Mononuclear cell (primary cell): ENCODE results near the gene SORCS2. TPM values are rescaled to one million over a fixed set of nuclear protein-coding genes. Genes with fewer than 3 reads are reported as not detected.

Experiments used
- H3K27me3 ChIP-seq: 2 replicates; pipeline ENCODE4 v1.6.0; 2011; ENCODE audit warnings: low read length, control low read depth; ENCODE audit not compliant: insufficient read depth
- H3K4me1 ChIP-seq: 2 replicates; pipeline ENCODE4 v1.5.1; 2011; ENCODE audit warnings: mild to moderate bottlenecking, low read length, control low read depth; ENCODE audit not compliant: insufficient read depth
- H3K4me3 ChIP-seq: 2 replicates; pipeline ENCODE4 v1.5.1; 2011; ENCODE audit warnings: mild to moderate bottlenecking, low read length, moderate library complexity
- H3K9me3 ChIP-seq: 2 replicates; pipeline ENCODE4 v1.5.1; 2011; ENCODE audit warnings: low read depth, mild to moderate bottlenecking, control low read depth, low read length
- total RNA-seq: library from RNA; depleted of rRNA; stranded (reverse); fragments of >200 nt; gene quantifications from one replicate; pipeline ENCODE4 v1.2.3, GENCODE V29; 2012

The SORCS2 gene
- total RNA-seq, 1 donor, result 0.10 TPM

DNA sequence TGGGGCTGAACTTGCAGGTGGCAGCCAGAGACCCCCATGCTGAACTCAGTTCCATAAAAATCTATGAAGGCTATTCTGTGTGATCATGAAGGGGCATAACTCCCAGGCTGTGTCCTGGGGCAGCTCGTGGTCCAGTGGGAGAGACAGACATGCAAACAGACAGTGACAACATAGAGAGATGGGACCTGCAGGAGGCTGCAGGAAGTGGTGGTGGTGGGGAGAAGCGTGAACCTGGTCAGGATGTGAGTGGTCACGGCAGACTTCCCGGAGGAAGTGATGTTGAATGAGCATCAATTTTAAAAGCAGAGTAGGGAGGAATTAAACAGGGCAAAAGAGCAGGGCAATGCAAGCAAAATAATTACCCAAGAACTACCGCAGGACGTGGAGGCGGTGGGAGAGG, 23.2 kb upstream of the SORCS2 start:
- Histone ChIP-seq H3K27me3 (no peaks in the 10 kb centered on the region), H3K4me3 (no peak overlapping the region), H3K9me3 (no peaks in the 10 kb centered on the region), H3K4me1 (no peaks in the 10 kb centered on the region)

DNA sequence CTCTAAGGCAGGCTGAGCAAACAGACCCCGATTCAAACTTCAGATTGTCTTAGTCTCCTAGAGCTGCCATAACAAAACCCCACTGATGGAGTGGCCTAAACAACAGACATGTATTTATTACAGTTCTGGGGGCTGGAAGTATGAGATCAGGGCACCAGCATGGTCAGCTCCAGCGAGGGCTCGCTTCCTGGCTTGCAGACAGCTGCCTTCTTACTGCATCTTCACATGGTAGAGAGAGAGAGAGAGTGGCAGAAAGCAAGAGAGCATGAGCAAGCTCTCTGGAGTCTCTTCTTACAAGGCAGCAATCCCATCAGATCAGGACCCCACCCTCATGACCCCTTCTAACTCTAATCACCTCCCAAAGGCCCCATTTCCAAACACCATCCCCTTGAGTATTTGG, 22.3 kb upstream of the SORCS2 start:
- Histone ChIP-seq H3K4me1 (no peaks in the 10 kb centered on the region), H3K9me3 (no peaks in the 10 kb centered on the region), H3K4me3 (no peak overlapping the region), H3K27me3 (no peaks in the 10 kb centered on the region)

GRCh38 chr4:7171191-7171900, 21.0 kb upstream of the SORCS2 start:
- Histone ChIP-seq H3K27me3 (no peaks in the 10 kb centered on the region), H3K4me3 (no peak overlapping the region), H3K9me3 (no peaks in the 10 kb centered on the region), H3K4me1 (no peaks in the 10 kb centered on the region)

- Histone ChIP-seq H3K9me3 (no peaks in the 10 kb centered on the region), H3K27me3 (no peaks in the 10 kb centered on the region), H3K4me3 (no peak overlapping the region)
These were observed 19.8 kb upstream of the SORCS2 start for GRCh38 chr4:7172508-7172907.

DNA sequence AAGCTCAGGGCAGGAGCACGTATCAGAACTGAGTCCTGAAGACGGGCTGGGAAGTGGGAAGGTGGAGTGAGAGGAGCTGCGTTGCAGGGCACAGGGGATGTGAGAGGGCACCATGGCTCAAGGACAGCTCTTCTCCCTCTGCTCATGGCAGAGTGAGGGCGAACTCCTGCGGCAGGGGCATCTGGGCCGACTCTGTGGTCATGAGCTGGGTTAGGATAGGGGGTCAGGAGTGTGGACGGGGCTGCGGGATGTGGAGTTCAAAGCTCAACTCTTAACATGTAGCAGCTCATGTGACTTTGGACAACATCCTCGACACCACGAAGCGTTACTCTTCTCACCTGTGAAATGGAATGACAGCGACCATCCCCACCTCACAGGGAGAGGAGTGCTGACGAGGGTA, 19.4 kb upstream of the SORCS2 start:
- Histone ChIP-seq H3K4me3 (no peak overlapping the region), H3K9me3 (no peaks in the 10 kb centered on the region), H3K27me3 (no peaks in the 10 kb centered on the region), H3K4me1 (no peaks in the 10 kb centered on the region)

More at GRCh38 chr4:7172508-7172907, 19.8 kb upstream of the SORCS2 start:
- no peaks in the 10 kb centered on the region for H3K4me1 ChIP-seq

DNA sequence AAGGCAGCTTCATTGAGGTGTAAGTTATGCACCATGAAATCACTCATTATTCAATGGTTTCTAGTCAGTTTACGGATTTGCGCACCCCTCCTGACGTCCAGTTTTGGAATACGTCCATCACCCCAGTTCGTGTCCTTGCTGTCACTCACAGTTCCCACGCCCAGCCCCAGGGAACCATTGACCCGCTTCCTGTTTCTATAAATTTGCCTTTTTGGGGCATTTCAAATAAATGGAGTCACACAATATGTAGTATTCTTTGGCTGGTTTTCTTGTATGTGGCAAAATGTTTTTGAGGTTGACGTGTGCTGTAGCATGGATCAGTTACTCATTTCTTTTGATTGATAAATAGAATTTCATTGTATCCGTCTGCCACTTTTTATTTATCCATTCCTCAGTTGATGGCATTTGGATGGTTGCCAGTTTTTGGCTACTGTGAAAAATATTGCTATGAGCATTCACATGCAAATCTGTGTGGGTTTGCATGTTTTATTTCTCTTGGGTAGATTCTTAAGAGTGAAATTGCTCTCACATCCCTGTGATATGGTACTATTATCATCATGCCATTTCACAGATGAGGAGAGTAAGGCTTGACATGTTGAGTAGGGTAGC, 18.4 kb upstream of the SORCS2 start:
- Histone ChIP-seq H3K9me3 (peaks cover 1% of the 10 kb centered on the region), H3K4me1 (no peaks in the 10 kb centered on the region), H3K4me3 (no peak overlapping the region), H3K27me3 (no peaks in the 10 kb centered on the region)

DNA sequence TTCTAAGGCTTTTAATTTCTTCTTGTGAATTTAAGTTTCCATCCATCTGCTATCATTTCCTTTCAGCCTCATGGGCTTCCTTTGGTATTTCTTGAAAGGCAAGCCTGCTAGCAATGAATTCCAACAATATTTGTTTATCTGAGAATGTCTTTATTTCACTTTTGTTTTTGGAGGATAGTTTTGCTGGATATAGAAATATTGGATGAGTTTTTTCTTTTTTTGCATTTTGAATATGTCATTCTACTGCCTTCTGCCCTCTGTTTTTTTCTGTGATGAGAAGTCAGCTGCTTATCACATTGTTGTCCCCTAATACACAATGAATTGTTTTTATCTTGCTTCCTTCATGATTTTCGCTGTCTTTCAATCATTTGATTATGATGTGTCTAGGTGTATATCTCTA, 13.2 kb upstream of the SORCS2 start:
- no peak overlapping the region for H3K4me3 ChIP-seq
- peaks cover 12% of the 10 kb centered on the region for H3K9me3 ChIP-seq
- peaks cover 5% of the 10 kb centered on the region for H3K27me3 ChIP-seq
- H3K4me1 ChIP-seq, result no peaks in the 10 kb centered on the region

GRCh38 chr4:7180938-7181337, 11.4 kb upstream of the SORCS2 start:
- Histone ChIP-seq H3K27me3 (peaks cover 5% of the 10 kb centered on the region), H3K9me3 (peaks cover 12% of the 10 kb centered on the region), H3K4me1 (no peaks in the 10 kb centered on the region), H3K4me3 (no peak overlapping the region)

- peaks cover 12% of the 10 kb centered on the region for H3K9me3 ChIP-seq
- peaks cover 5% of the 10 kb centered on the region for H3K27me3 ChIP-seq
- H3K4me1 ChIP-seq, result no peaks in the 10 kb centered on the region
- H3K4me3 ChIP-seq, result no peak overlapping the region
These were observed 9.7 kb upstream of the SORCS2 start for GRCh38 chr4:7182616-7183015.

DNA sequence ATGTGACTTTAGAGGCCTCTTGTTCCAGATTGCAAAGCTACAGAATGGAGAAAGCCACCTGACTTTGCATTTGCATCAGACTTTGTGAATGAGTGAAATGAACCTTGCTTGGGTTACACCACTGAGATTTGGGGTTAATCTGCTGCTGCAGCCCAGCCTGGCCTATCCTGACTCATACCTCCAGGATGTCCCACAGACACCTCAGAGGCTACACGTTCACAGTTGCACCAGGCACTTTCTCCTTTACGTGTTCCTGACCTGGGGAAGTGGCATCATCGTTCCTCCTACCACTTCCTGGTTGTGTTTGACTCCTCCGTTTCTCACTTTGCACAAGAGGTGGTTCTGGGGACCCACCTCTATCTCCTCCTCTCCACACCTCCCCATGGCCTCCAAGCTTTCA, 9.2 kb upstream of the SORCS2 start:
- Histone ChIP-seq H3K27me3 (peaks cover 5% of the 10 kb centered on the region), H3K4me3 (no peak overlapping the region), H3K9me3 (peaks cover 12% of the 10 kb centered on the region), H3K4me1 (no peaks in the 10 kb centered on the region)

GRCh38 chr4:7183780-7184460, 8.4 kb upstream of the SORCS2 start:
- H3K9me3 ChIP-seq, result peaks cover 10% of the 10 kb centered on the region
- no peaks in the 10 kb centered on the region for H3K4me1 ChIP-seq
- H3K4me3 ChIP-seq, result no peak overlapping the region
- peaks cover 5% of the 10 kb centered on the region for H3K27me3 ChIP-seq

GRCh38 chr4:7185487-7186030, 6.8 kb upstream of the SORCS2 start:
- Histone ChIP-seq H3K4me3 (no peak overlapping the region), H3K4me1 (no peaks in the 10 kb centered on the region), H3K9me3 (no peaks in the 10 kb centered on the region), H3K27me3 (no peaks in the 10 kb centered on the region)

DNA sequence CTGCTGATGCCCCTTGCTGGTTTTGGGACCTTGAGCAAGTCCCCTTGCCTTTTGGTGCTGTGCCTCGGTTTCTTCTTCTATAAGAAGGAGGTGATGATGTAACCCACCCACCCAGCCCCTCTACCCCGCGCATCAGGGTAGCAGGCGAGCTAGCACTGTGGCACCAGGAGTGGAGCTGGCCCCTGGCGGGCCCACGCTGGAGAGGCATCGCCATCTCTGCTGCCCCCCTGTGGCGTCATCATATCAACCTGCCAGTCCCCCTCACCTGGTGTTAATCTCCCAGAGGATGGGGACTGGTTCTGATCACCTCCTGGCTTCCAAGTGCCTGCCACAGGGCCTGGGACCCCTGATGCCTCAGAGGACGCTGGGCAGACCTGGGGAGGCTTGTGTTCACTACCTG, 6.3 kb upstream of the SORCS2 start:
- peaks cover under 1% of the 10 kb centered on the region for H3K27me3 ChIP-seq
- H3K4me1 ChIP-seq, result no peaks in the 10 kb centered on the region
- H3K9me3 ChIP-seq, result no peaks in the 10 kb centered on the region
- H3K4me3 ChIP-seq, result no peak overlapping the region

GRCh38 chr4:7186516-7187167, 5.7 kb upstream of the SORCS2 start:
- Histone ChIP-seq H3K4me1 (no peaks in the 10 kb centered on the region), H3K9me3 (no peaks in the 10 kb centered on the region), H3K4me3 (no peak overlapping the region), H3K27me3 (peaks cover 3% of the 10 kb centered on the region)

GRCh38 chr4:7187168-7187535, 5.2 kb upstream of the SORCS2 start:
- H3K4me3 ChIP-seq, result no peak overlapping the region
- no peaks in the 10 kb centered on the region for H3K9me3 ChIP-seq
- no peaks in the 10 kb centered on the region for H3K4me1 ChIP-seq
- H3K27me3 ChIP-seq, result peaks cover 6% of the 10 kb centered on the region
